Stimulated activated CD4-positive, alpha-beta T cell treated with anti-CD3 and anti-CD28 coated beads, Interleukin-12 subunit alpha, Interleukin-12 subunit beta, amount 100 ng/mL, for 48 hours (primary cell): ENCODE data around the gene ACER3.
"Not testable (repeated sequence)": the region's sequence is repeated elsewhere in the genome, so short reads cannot be mapped to it uniquely, and the experiment has no call there.

Experiments
- DNase-seq, 3 donors: peaks; one replicate each; pipeline ENCODE4 v3.0.0-alpha.2; 2020; ENCODE audit warnings: low read depth in 2 of 3, low spot score in 1 of 3

Gene ACER3

DNA sequence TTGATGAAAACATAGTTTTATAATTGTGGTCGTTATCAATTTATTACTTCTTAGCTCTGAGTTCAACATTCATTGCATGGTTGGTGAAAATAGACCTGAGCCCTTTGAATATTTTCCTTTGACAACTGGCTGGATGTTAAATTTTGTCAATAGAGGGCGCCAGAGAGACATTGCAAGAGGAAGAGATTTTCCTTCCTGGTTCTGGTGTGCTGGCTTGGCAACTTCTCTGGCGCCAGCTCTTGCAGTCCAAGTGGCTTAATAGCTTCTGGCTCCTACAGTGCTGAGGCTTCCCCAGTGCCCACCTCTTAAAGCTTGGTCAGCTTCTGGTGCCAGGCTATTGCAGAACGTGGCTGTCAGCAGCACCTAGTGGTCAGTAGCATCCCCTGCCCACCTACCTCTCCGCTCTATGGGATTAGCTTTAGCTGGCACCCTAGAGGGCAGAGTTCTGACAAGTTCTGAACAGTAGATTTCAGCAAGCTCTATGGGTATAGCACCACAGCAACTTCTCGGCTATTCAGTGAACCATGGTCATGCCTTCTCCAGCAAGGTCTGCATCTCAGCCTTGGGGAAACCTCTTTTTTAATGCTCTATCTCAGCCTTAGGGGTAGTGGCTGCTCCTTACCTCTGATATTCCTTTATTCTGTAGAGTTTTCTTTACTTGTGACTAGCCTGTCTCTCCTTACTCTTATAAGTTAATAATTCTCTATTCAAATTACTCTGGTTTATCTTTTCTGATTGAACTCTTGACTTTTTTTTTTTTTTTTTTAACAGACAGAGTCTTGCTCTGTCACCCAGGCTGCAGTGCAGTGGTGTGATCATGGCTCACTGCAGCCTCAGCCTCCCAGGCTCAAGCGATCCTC lies 59.4 kb downstream of the ACER3 start:
- peak; percentile 15 to 74 (median 32) for DNase-seq

DNA sequence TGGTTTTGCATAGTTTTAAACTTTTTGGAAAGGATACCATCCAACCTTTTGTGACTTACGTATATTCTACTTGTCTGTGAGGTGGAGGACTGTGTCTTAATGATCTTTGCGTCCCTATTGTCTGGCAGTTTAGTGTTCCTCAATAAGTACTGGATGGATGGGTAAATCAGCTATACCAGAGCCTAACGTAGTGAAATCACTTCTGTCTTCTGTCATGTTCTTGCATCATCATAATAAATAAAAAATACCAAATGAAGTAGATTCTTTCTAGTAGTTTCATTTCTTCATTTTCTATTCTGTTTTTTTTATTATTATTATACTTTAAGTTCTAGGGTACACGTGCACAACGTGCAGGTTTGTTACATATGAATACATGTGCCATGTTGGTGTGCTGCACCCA lies 66.4 kb downstream of the ACER3 start:
- DNase-seq = no peak

DNA sequence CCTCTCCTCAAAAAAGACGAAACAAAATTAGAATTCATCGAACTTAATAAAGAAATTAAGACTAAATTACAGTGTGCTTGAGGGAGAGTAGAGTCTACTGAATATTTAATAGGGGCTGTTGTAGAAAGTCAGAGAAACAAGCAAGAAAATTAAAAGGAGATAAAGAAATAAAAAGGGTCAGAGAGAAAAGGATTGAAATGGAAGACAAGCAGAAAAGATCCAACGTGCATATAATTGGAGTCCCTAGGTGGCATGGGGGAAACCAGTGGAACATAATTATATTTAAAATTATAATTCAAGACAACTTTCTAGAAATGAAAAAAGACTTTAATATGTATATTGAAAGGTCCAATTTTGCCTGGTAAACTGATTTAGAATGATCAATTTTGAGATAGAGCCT lies 74.3 kb downstream of the ACER3 start:
- DNase-seq = no peak

DNA sequence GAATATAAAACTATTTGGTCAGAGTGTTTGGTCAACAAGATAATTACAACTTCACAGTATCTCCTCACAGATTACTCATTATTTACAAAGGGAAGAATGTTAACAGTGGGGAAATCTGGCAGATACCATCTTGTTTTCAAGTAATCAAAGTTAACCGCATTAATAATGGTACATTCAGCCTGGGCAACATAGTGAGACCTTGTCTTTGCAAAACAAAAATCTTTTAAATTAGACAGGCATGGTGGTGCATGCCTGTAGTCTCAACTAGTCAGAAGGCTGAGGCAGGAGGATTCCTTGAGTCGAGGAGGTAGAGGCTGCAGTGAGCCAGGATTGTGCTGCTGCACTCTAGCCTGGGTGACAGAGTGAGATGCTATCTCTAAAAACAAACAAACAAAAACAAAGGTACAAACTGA lies 78.5 kb downstream of the ACER3 start:
- no peak for DNase-seq

DNA sequence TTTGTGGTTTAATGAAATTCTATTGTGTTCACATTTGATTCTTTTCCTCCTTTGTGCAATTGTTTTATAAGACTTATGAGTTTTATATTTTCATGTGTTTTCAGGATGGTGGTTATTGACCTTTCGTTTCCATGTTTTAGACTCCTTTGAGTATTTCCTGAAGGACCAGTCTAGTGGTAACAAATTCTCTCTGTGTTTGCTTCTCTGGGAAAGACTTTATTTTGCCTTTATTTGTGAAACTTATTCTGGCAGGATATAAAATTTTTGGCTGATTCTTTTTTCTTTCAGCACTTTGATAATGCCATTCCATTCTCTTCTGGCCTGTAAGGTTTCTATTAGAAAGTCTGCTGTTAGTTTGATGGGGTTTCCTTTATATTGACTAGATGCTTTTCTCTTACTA lies 83.5 kb downstream of the ACER3 start:
- no peak for DNase-seq

DNA sequence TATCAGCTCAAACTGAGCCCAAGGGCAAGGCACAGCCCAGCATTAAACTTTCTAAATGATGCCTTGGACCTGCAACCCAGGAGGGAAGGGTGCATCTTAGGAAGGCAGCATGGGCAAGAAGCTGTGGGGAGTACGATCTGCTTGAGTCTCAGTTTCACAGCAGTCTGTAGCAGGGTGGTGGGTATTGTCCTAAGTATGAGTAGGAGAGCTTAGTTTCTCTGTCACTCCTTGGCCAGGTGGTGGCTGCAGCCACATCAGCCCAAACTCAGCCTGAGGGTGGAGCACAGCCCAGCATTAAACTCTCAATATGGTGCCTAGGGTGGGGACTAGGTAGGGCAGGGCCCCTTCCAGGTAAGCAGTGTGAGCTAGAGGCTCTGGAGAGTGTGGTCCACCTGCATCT lies 85.5 kb downstream of the ACER3 start:
- no peak for DNase-seq

DNA sequence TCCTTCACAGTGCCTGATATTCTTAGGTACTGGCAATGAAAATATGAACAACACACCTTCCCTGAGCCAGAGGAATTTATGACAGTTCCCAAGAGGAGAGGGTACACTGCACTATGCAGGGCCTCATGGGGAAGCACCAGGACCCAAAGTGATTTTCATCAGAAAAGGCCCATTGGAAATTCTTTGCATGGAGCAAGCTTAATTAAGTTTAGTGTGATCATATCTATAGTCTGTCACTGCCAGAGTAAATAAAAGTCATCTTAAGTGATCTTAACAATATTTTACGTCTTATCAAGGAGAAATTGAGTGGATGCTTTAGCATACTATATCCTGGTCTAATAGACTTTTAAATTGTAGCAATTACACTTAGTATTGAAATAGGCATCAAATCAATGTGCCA lies 86.5 kb downstream of the ACER3 start:
- DNase-seq = no peak

DNA sequence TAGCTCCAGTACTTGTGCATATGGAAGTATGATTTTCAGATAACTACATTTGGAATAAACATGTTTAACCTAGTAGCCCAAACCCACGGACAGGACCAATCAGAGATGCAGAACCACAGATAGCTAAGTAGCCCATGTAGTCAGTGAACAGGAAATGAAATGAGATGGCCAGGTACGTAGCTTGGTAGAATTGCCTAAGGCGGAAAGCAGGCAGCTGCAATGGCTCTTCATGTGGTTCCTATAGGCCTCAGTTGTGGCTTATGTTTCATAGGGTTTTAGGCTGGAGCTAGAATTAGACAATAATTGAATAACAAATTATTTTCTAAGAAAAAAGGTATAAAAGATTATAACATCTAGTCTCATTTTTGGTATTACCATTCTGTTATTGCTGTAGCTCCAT lies 87.1 kb downstream of the ACER3 start:
- no peak for DNase-seq

DNA sequence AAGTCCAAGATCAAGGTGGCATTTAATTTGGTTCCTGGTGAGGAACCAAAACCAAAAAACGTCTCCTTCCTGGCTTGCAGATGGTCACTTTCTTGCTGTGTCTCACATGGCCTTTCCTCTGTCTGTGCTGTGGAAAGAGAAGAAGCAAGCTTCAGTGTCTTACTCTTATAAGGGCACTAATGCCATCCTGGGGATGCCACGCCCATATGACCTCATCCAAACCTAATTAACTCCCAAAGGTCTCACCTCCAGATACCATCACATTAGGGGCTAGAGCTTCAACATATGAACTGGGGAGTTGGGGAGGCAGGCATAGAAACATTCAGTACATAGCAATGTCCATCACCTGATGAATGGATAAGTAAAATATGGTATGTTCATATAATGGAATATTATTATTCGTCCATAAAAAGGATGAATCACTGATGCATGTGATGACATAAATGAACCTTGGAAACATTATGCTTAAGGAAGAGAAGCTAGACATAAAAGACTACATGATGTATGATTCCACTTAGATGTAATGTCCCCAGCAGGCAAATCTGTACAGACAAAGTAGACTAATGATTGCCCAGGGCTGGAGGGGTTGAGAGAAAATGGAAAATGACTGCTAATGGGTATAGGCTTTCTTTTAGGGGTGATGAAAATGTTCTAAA lies 94.9 kb downstream of the ACER3 start:
- no peak for DNase-seq

DNA sequence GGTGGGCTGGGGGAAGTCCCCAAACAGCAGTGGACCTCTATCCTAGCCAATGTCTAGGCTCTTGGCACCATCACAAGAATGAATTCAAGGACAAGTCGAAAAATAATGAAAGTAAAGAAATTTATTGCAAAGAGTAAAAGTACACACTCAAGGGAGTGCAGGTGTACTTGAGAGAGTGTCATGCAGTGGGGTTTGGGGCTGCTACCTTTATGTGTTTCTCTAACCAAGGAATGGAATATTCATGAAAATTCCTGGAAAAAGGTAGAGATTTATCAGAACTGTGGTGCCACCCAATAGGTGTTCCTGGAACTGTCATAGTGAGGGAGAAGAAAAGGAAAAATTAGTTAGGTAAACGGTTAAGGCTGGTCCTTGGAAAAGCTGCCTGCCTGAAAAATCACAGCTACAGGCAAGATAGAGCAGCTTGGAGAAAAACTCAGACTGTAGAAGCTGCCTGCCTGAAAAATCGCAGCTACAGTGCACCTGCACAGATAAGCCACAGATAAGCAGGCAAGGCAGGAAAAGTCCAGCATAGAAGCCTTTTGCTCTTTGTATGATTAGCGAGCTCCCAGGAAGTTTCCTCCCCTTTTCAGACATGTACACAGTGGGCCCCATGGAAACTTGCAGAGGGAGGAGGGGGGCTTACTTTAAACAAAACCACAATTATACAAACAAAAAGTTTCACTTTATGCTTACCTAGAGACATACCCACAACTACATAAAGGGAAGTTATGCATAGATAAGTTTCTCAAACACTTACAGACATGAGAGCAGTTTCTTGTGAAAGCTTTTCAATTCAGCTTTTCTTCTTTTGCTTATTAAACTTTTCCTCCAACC lies 102.1 kb downstream of the ACER3 start:
- DNase-seq = no peak

DNA sequence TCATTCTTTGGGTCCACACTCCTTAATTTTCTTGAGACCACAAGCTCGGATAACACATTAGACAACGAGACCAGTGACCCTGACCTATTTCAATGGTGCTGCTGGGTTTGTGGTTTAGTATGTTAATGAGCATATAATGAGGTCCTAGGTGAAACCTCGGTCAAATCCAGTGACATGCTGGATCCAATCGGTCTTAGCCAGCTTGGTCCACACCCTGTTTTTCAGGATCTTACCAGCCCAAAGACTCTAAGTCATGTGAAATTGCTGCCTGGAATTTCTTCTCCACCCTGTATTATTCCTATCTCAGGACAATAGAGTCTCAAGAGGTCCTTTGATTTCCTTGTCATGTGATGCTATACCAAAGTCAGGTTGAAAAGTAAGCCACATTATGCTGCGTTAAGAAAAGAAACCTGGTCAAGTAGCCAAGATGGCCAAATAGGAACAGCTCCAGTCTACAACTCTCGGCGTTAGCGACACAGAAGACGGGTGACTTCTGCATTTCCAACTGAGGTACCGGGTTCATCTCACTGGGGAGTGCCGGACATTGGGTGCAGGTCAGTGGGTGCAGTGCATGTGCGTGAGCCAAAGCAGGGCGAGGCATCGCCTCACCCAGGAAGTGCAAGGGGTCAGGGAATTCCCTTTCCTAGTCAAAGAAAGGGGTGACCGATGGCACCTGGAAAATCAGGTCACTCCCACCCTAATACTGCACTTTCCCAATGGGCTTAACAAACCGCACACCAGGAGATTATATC lies 102.9 kb downstream of the ACER3 start:
- DNase-seq = not testable (repeated sequence)

DNA sequence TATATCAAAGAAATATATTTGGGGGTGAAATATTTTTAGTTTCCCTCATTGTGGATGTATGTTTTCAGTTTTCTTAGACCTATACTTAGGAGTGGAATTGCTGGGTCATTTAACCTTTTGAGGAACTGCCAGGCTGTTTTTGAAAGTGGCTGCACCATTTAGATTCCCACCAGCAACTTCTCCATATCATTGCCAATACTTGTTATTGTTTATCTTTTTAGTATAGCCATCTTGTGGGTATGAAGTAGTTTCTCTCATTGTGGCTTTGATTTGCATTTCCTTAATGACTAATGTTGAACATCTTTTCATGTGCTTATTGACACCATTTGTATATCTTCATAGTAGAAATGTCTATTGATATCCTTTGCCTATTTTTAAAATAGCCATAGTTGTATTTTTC lies 111.3 kb downstream of the ACER3 start:
- DNase-seq = no peak

DNA sequence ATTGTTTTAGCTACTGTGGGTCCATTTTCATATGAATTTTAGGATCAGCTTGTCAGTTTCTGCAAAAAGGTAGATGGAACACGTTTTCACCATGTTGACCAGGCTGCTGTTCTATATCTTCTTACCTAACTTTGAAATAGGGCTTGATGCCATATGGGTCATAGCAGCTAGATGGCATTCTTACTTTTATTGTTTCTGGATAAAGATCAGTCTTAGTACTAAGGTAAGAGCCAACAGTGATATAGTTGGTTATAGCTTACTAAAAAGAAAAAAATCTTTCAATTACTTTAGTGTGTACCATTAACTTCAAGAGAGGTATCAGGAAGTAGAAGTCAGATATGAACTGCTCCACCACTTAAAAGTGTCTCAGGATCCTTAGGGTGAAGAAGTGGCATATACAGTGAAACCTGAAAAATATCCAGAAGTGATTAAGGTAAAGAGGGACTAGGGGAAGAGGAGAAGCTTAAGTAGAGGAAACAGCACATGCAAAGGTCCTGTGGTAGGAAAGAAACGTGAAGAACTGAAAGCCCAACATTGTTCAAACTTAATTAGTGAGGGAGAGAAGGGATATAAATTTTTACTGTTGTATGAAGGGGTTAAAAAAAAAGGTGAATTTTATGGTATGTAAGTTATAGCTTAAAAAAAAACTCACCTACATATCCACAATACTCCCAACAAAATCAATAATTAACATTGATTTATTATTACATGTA lies 113.6 kb downstream of the ACER3 start:
- DNase-seq = no peak

DNA sequence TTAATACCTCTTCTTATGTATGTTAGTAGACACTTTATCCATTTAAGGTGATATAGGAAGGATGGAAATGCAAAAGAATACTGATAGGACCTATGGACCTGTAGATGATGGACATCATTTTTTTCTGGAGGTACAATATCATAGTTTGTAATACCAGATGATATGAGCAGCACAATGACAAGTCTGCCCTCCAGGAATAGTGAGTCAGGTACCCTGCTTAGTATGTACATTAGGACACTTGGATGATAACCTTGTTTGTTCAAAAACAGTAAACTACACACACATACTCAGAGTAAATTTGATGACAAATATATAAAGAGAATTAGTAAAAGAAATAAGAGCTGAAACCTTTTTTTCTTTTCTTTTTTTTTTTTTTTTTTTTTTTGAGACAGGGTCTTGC lies 114.8 kb downstream of the ACER3 start:
- no peak for DNase-seq

DNA sequence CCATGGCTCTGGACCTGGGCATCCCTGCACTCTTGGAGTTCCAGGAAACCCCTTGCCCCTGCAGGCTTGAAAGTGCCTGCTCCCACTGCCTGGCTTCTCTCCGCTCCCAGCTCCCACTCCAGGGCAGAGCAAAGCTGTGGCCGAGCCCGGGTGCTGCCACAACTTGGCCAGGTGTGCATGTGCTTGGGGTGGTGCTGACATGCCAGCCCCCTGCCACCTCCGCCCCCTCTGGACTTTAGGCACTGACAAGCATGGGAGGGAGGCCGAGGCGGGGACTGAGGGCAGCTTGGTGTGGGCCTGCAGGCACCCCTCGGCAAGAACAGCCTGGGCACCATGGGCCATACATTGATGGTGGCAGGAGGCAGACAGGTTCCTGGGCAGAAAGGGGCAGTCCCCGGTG lies 117.1 kb downstream of the ACER3 start:
- DNase-seq = no peak

DNA sequence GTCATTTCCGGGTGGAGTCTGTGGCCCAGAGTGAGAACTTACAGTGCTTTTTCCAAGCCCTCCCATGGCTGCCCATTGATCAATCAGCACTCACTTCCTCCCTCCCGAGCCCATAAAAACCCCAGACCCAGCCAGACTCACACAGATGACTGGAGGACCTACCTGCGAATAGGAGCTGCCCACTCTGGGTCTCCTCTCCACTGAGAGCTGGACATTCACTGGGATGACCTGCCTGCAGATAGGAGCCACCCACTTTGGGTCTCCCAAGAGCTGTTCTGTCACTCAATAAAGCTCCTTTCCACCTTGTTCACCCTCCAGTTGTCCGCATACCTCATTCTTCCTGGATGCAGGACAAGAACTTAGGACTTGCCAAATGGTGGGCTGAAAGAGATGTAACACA lies 117.5 kb downstream of the ACER3 start:
- DNase-seq = no peak

DNA sequence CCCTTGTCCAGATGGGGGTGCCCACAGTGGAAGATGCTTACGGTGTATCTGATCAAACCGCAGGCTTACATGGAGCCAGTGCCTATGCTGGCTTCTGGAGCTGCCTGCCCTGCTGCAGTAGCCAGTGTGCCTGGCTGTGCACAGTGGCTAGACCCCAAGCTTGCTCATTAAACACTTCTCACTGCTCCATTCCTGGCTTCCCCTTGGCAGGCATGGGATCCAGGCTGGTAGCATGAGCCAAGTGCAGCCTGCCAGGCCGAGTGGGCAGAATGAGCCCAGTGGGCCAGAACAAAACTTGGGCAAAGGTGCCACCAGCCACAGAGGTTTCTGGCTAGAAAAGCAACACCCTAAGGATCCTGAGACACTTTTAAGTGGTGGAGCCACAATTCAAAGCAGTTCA lies 118.1 kb downstream of the ACER3 start:
- DNase-seq = no peak

DNA sequence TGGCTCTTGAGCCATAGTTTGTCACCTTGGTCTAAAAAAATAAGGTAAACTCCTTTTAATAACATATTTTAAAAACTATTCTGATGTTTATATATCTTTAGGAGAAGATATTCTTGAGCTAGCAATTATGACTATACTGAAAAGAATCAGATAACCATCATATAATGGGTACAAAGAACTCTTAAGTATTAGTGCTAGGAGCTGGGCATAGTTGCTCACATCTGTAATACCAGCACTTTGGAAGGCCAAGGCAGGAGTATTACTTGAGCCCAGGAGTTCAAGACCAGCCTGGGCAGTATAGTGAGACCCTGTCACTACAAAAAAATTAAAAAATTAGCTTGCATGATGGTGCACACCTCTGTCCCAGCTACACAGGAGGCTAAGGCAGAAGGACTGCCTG lies 119.5 kb downstream of the ACER3 start:
- no peak for DNase-seq

DNA sequence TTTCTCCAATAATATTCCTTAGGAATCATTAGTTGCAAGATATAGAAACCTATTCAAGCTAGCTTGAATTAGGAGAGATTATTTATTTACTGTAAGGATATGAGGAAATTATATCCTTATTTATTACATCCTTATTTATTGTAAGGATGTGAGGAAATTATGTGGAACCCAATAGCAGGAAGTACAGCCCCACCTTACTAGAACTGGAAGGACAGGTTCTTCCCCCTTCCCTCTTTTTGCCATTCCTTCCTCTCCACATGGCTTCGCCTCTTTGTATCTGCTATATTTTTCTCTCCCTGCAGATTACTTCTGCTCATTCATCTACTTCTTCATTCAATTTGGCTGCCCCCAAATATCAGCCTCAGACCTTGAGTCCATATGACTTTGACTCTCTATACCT lies 124.0 kb downstream of the ACER3 start:
- no peak for DNase-seq

DNA sequence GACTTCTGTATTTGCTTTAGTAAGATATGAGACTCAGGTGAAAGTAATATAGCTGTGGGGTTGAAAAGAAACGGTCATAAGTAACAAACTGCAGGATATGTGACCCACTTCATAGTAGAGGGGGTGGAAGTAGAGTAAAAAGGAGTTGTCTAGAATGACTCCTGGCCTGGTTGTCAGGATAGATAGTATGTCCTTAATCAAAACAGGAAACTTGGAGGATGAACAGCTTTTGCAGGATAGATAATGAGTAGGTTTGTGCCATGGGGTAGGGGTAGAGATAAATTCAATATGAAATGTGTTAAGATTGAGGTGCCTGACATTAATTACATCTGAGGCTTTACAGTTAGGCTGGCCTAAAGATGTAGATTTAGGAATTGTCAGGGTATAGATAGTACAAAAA lies 126.5 kb downstream of the ACER3 start:
- DNase-seq = no peak

DNA sequence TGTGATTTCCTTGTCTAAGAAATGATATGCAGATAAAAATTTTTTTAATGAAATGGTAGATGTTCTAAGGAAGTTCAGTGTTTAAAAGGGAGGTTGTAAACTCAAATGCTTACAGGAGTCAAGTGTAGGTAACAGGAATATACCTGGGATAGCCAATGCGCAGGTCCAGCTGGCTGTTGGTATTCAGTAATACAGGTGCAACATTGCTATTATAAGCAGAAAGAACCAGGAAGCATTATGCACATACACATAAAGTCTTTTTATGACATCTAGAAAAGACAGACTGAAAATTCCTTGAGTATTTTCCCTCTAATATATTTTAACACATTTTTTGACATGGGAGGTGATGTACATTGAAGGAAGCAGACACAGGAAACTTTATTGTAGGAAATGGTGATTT lies 129.9 kb downstream of the ACER3 start:
- DNase-seq = no peak
